ENCODE measurements around the gene HYLS1. TPM values are rescaled to one million over a fixed set of nuclear protein-coding genes. Genes with fewer than 3 reads are reported as not detected.

The HYLS1 gene
- total RNA-seq, 5 donors from 2014 or later (not counting 1 experiment from before 2014, with no cell fraction given) = 2.8 to 7.4 (median 6.9) TPM

- WGBS (ENCODE audit: insufficient coverage) = 67% methylated on average over 7 of the region's 8 CpGs
- Histone ChIP-seq H3K27me3 (replicated peaks in 1 of 2; ENCODE audit: control insufficient read depth in 2 of 2, extremely low read depth in 1 of 2, insufficient read depth in 2 of 2, low read length in 1 of 2) (peaks cover 0 to 11% of the 10 kb centered on the region in 2 experiments), H3K9me3 (no peaks in the 10 kb centered on the region), H3K4me3 (ENCODE audit: control insufficient read depth in 1 of 2, extremely low read depth in 1 of 2, low read length in 1 of 2) (no peak overlapping the region), H3K36me3 (ENCODE audit: control insufficient read depth in 2 of 2, extremely low read depth in 1 of 2, insufficient read depth in 1 of 2, low read length in 1 of 2) (no peaks in the 10 kb centered on the region), H3K4me1 (ENCODE audit: control insufficient read depth in 1 of 2, extremely low read depth in 1 of 2, insufficient read depth in 2 of 2, low read length in 2 of 2) (no peaks in the 10 kb centered on the region), H3K27ac (ENCODE audit: low read length) (no peak overlapping the region)
- no peak overlapping the region for H3K4me3 Mint-ChIP-seq
- ATAC-seq (replicated peaks in 1 of 4) (no peak), DNase-seq (no peak)
- no peak overlapping the region for H3K27ac Mint-ChIP-seq
- no peaks in the 10 kb centered on the region for H3K36me3 Mint-ChIP-seq
- peaks cover 15 to 17% of the 10 kb centered on the region in 2 donors for H3K27me3 Mint-ChIP-seq
- no peaks in the 10 kb centered on the region for H3K9me3 Mint-ChIP-seq
- ChIA-PET POLR2A (interaction anchor here in 1 of 2 donors (0.7 kb wide), 1 partner anchor 367 kb away, joined by 3 read pairs; no protein-coding TSS in a partner anchor), CTCF (interaction anchor here (0.5 to 2.0 kb wide), 4 partner anchors 270 to 366 kb away, joined by 3 to 12 read pairs (median 4); no protein-coding TSS in a partner anchor)
- peaks cover 0 to 2% (median 0%) of the 10 kb centered on the region in 3 donors for H3K4me1 Mint-ChIP-seq
These were observed 36.2 kb downstream of the HYLS1 start for GRCh38 chr11:125923633-125924032.

GRCh38 chr11:125924384-125925007 is 37.0 kb downstream of the HYLS1 start:
- POLR2A ChIA-PET = no interaction called here
- Mint-ChIP-seq H3K27me3 (peaks cover 13 to 16% of the 10 kb centered on the region in 2 donors), H3K4me1 (peaks cover 0 to 2% (median 0%) of the 10 kb centered on the region in 3 donors)

GRCh38 chr11:125925247-125925740 is 37.8 kb downstream of the HYLS1 start:
- POLR2A ChIA-PET = no interaction called here
- DNase-seq = no peak
- Mint-ChIP-seq H3K36me3 (no peaks in the 10 kb centered on the region), H3K4me1 (peaks cover 0 to 2% (median 0%) of the 10 kb centered on the region in 3 donors), H3K27ac (no peak overlapping the region), H3K27me3 (peaks cover 12 to 22% of the 10 kb centered on the region in 2 donors), H3K9me3 (no peaks in the 10 kb centered on the region), H3K4me3 (no peak overlapping the region)
- ATAC-seq (replicated peaks in 1 of 4) = no peak
- CTCF ChIA-PET = interaction anchor here (0.6 to 0.9 kb wide), 2 partner anchors 12 to 20 kb away, joined by 3 to 4 read pairs; no protein-coding TSS in a partner anchor
- Histone ChIP-seq H3K27me3 (replicated peaks in 1 of 2; ENCODE audit: control insufficient read depth in 2 of 2, extremely low read depth in 1 of 2, insufficient read depth in 2 of 2, low read length in 1 of 2) (peaks cover 0 to 16% of the 10 kb centered on the region in 2 experiments), H3K9me3 (no peaks in the 10 kb centered on the region), H3K4me1 (ENCODE audit: control insufficient read depth in 1 of 2, extremely low read depth in 1 of 2, insufficient read depth in 2 of 2, low read length in 2 of 2) (no peaks in the 10 kb centered on the region), H3K36me3 (ENCODE audit: control insufficient read depth in 2 of 2, extremely low read depth in 1 of 2, insufficient read depth in 1 of 2, low read length in 1 of 2) (no peaks in the 10 kb centered on the region), H3K27ac (ENCODE audit: low read length) (no peak overlapping the region), H3K4me3 (ENCODE audit: control insufficient read depth in 1 of 2, extremely low read depth in 1 of 2, low read length in 1 of 2) (no peak overlapping the region)
- 78% methylated on average over 5 of the region's 6 CpGs for WGBS (ENCODE audit: insufficient coverage)

More at GRCh38 chr11:125924384-125925007, 37.0 kb downstream of the HYLS1 start:
- DNase-seq = no peak
- H3K9me3 Mint-ChIP-seq = no peaks in the 10 kb centered on the region
- H3K4me3 ChIP-seq (ENCODE audit: control insufficient read depth in 1 of 2, extremely low read depth in 1 of 2, low read length in 1 of 2) = no peak overlapping the region
- H3K27ac Mint-ChIP-seq = no peak overlapping the region
- no peak for ATAC-seq (replicated peaks in 1 of 4)
- no peaks in the 10 kb centered on the region for H3K4me1 ChIP-seq (ENCODE audit: control insufficient read depth in 1 of 2, extremely low read depth in 1 of 2, insufficient read depth in 2 of 2, low read length in 2 of 2)
- WGBS (ENCODE audit: insufficient coverage) = 71% methylated on average over 9 of the region's 9 CpGs
- CTCF ChIA-PET = interaction anchor here in 1 of 2 donors (0.9 kb wide), 1 partner anchor 11 kb away, joined by 4 read pairs; no protein-coding TSS in a partner anchor
- no peak overlapping the region for H3K27ac ChIP-seq (ENCODE audit: low read length)
- no peaks in the 10 kb centered on the region for H3K36me3 ChIP-seq (ENCODE audit: control insufficient read depth in 2 of 2, extremely low read depth in 1 of 2, insufficient read depth in 1 of 2, low read length in 1 of 2)
- H3K9me3 ChIP-seq = no peaks in the 10 kb centered on the region
- H3K27me3 ChIP-seq (replicated peaks in 1 of 2; ENCODE audit: control insufficient read depth in 2 of 2, extremely low read depth in 1 of 2, insufficient read depth in 2 of 2, low read length in 1 of 2) = peaks cover 0 to 14% of the 10 kb centered on the region in 2 experiments
- H3K4me3 Mint-ChIP-seq = no peak overlapping the region
- no peaks in the 10 kb centered on the region for H3K36me3 Mint-ChIP-seq

GRCh38 chr11:125925804-125926203 is 38.3 kb downstream of the HYLS1 start:
- Histone ChIP-seq H3K27ac (ENCODE audit: low read length) (no peak overlapping the region), H3K9me3 (no peaks in the 10 kb centered on the region), H3K4me1 (ENCODE audit: control insufficient read depth in 1 of 2, extremely low read depth in 1 of 2, insufficient read depth in 2 of 2, low read length in 2 of 2) (no peaks in the 10 kb centered on the region), H3K4me3 (ENCODE audit: control insufficient read depth in 1 of 2, extremely low read depth in 1 of 2, low read length in 1 of 2) (no peak overlapping the region), H3K27me3 (replicated peaks in 1 of 2; ENCODE audit: control insufficient read depth in 2 of 2, extremely low read depth in 1 of 2, insufficient read depth in 2 of 2, low read length in 1 of 2) (peaks cover 0 to 13% of the 10 kb centered on the region in 2 experiments), H3K36me3 (ENCODE audit: control insufficient read depth in 2 of 2, extremely low read depth in 1 of 2, insufficient read depth in 1 of 2, low read length in 1 of 2) (no peaks in the 10 kb centered on the region)
- DNase-seq (no peak), ATAC-seq (replicated peaks in 1 of 4) (no peak)
- POLR2A ChIA-PET = no interaction called here
- CTCF ChIA-PET = interaction anchor here in 1 of 2 donors (0.6 kb wide), 1 partner anchor 19 kb away, joined by 3 read pairs; no protein-coding TSS in a partner anchor
- H3K4me1 Mint-ChIP-seq = peaks cover 0 to 2% (median 0%) of the 10 kb centered on the region in 3 donors
- no peak overlapping the region for H3K4me3 Mint-ChIP-seq
- 57% methylated on average over 3 of the region's 3 CpGs for WGBS (ENCODE audit: insufficient coverage)
- no peaks in the 10 kb centered on the region for H3K9me3 Mint-ChIP-seq
- peaks cover 9 to 23% of the 10 kb centered on the region in 2 donors for H3K27me3 Mint-ChIP-seq
- no peak overlapping the region for H3K27ac Mint-ChIP-seq
- H3K36me3 Mint-ChIP-seq = no peaks in the 10 kb centered on the region

GRCh38 chr11:125926682-125927081 is 39.2 kb downstream of the HYLS1 start:
- peaks cover 0 to 16% of the 10 kb centered on the region in 2 experiments for H3K27me3 ChIP-seq (replicated peaks in 1 of 2; ENCODE audit: control insufficient read depth in 2 of 2, extremely low read depth in 1 of 2, insufficient read depth in 2 of 2, low read length in 1 of 2)
- Mint-ChIP-seq H3K4me1 (peaks cover 0 to 2% (median 0%) of the 10 kb centered on the region in 3 donors), H3K27me3 (peaks cover 9 to 26% of the 10 kb centered on the region in 2 donors), H3K27ac (no peak overlapping the region), H3K36me3 (no peaks in the 10 kb centered on the region), H3K9me3 (no peaks in the 10 kb centered on the region), H3K4me3 (no peak overlapping the region)
- H3K9me3 ChIP-seq = no peaks in the 10 kb centered on the region
- no peak for DNase-seq
- H3K36me3 ChIP-seq (ENCODE audit: control insufficient read depth in 2 of 2, extremely low read depth in 1 of 2, insufficient read depth in 1 of 2, low read length in 1 of 2) = no peaks in the 10 kb centered on the region
- H3K4me1 ChIP-seq (ENCODE audit: control insufficient read depth in 1 of 2, extremely low read depth in 1 of 2, insufficient read depth in 2 of 2, low read length in 2 of 2) = no peaks in the 10 kb centered on the region
- ChIA-PET CTCF (interaction anchor here in 1 of 2 donors (0.7 kb wide), 1 partner anchor 16 kb away, joined by 4 read pairs; no protein-coding TSS in a partner anchor), POLR2A (no interaction called here)
- no peak overlapping the region for H3K4me3 ChIP-seq (ENCODE audit: control insufficient read depth in 1 of 2, extremely low read depth in 1 of 2, low read length in 1 of 2)
- no peak for ATAC-seq (replicated peaks in 1 of 4)
- 95% methylated on average over 8 of the region's 12 CpGs for WGBS (ENCODE audit: insufficient coverage)
- H3K27ac ChIP-seq (ENCODE audit: low read length) = no peak overlapping the region

- H3K4me1 ChIP-seq (ENCODE audit: control insufficient read depth in 1 of 2, extremely low read depth in 1 of 2, insufficient read depth in 2 of 2, low read length in 2 of 2) = no peaks in the 10 kb centered on the region
- CTCF ChIA-PET = interaction anchor here in 1 of 2 donors (0.6 kb wide), 1 partner anchor 447 kb away, joined by 5 read pairs; no protein-coding TSS in a partner anchor
- POLR2A ChIA-PET = no interaction called here
- no peak overlapping the region for H3K27ac ChIP-seq (ENCODE audit: low read length)
- DNase-seq (no peak), ATAC-seq (replicated peaks in 1 of 4) (no peak)
- H3K27me3 Mint-ChIP-seq = peaks cover 17 to 27% of the 10 kb centered on the region in 2 donors
- H3K4me3 ChIP-seq (ENCODE audit: control insufficient read depth in 1 of 2, extremely low read depth in 1 of 2, low read length in 1 of 2) = no peak overlapping the region
- H3K36me3 Mint-ChIP-seq = no peaks in the 10 kb centered on the region
- H3K27ac Mint-ChIP-seq = no peak overlapping the region
- WGBS (ENCODE audit: insufficient coverage) = 59% methylated on average over 5 of the region's 9 CpGs
- H3K4me1 Mint-ChIP-seq = peaks cover 0 to 2% (median 0%) of the 10 kb centered on the region in 3 donors
- peaks cover 0 to 19% of the 10 kb centered on the region in 2 experiments for H3K27me3 ChIP-seq (replicated peaks in 1 of 2; ENCODE audit: control insufficient read depth in 2 of 2, extremely low read depth in 1 of 2, insufficient read depth in 2 of 2, low read length in 1 of 2)
- H3K36me3 ChIP-seq (ENCODE audit: control insufficient read depth in 2 of 2, extremely low read depth in 1 of 2, insufficient read depth in 1 of 2, low read length in 1 of 2) = no peaks in the 10 kb centered on the region
- no peaks in the 10 kb centered on the region for H3K9me3 Mint-ChIP-seq
- no peak overlapping the region for H3K4me3 Mint-ChIP-seq
- H3K9me3 ChIP-seq = no peaks in the 10 kb centered on the region
These were observed 42.1 kb downstream of the HYLS1 start for GRCh38 chr11:125929445-125930075.

All from T-cell (primary cell).